Transverse colon (tissue), 4 donors: ENCODE results near the gene MYO19. TPM values are rescaled to one million over a fixed set of nuclear protein-coding genes. Genes with fewer than 3 reads are reported as not detected.
"Not testable (repeated sequence)": the region's sequence is repeated elsewhere in the genome, so short reads cannot be mapped to it uniquely, and the experiment has no call there.

Experiments
- DNase-seq: peaks from one replicate; pipeline ENCODE4 v3.0.0-alpha.2; 2019
- H3K27ac ChIP-seq, 4 donors: fragments of 200-600 bp; sonication (generic); 2 replicates each; pipeline ENCODE4 v1.5.1; 2016 to 2018; ENCODE audit warnings: inconsistent platforms in 4 of 4
- H3K27me3 ChIP-seq: fragments of 200-600 bp; sonication (generic); 2 replicates; pipeline ENCODE4 v1.5.1; 2017; ENCODE audit warnings: inconsistent platforms
- H3K36me3 ChIP-seq, 4 donors: fragments of 200-600 bp; sonication (generic); 2 replicates each; pipeline ENCODE4 v1.5.1; 2017 to 2019; ENCODE audit warnings: inconsistent platforms in 4 of 4
- H3K4me1 ChIP-seq, 4 donors: fragments of 200-600 bp; sonication (generic); 2 replicates each; pipeline ENCODE4 v1.5.1; 2017 to 2020; ENCODE audit warnings: inconsistent platforms in 4 of 4
- H3K4me3 ChIP-seq, 4 donors: fragments of 200-600 bp; sonication (generic); 1 replicate in 1 of 4; 2 replicates in 3 of 4; pipeline versions ENCODE4 v1.5.1 to v1.6.1; 2017 to 2019; ENCODE audit warnings: inconsistent platforms in 4 of 4
- H3K9me3 ChIP-seq, 2 donors: fragments of 200-600 bp; sonication (generic); 2 replicates each; pipeline ENCODE4 v1.5.1; 2017 to 2019; ENCODE audit warnings: inconsistent platforms in 2 of 2
- CTCF ChIP-seq, 5 experiments: fragments of 200-600 bp in 3 of 5; fragments of 450-650 bp in 2 of 5; sonication (generic) in 3 of 5; IDR thresholded peaks; 1 replicate in 2 of 5; 2 replicates in 3 of 5; pipeline ENCODE4 v1.5.1; 2016 to 2017; ENCODE audit warnings: antibody characterized with exemption in 5 of 5, inconsistent platforms in 3 of 5, mild to moderate bottlenecking in 2 of 5, moderate library complexity in 1 of 5
- EP300 ChIP-seq: sonication (generic); formaldehyde crosslinking; IDR thresholded peaks from one replicate; pipeline ENCODE4 v1.6.1; 2017; ENCODE audit warnings: antibody characterized with exemption, low read depth
- POLR2A ChIP-seq: fragments of 450-650 bp; IDR thresholded peaks from one replicate; pipeline ENCODE4 v1.6.1; 2016; ENCODE audit warnings: antibody characterized with exemption, mild to moderate bottlenecking, moderate library complexity
- POLR2AphosphoS5 ChIP-seq, 3 donors: sonication (generic); formaldehyde crosslinking; IDR thresholded peaks; one replicate each; pipeline ENCODE4 v1.6.1; 2016; ENCODE audit warnings: antibody characterized with exemption in 3 of 3
- WGBS, 2 donors: methylation state at CpG; one replicate each; pipeline ENCODE4 v1.1.5; 2018; ENCODE audit warnings: low coverage in 1 of 2; 5-methylcytosine and 5-hydroxymethylcytosine counted together
- in situ Hi-C, 4 donors: fragments of 200-750 bp; cut with MboI; loops; one replicate each; pipeline versions ENCODE4 v1.15.0 to v1.15.1; 2017; ENCODE audit warnings: low sequenced_read_pairs in 3 of 4, low pct_ligation_motif_present in 1 of 4, low pct_unique_long_range_greater_than_20kb in 1 of 4
- intact Hi-C: fragments of 100-400 bp; cut with DNase I; formaldehyde crosslinking; loops from one replicate; pipeline ENCODE4 v1.15.1; 2023; ENCODE audit warnings: low total_unique reads
- small RNA-seq, 4 donors: library from RNA; depleted of rRNA; stranded (forward); fragments of <200 nt; gene quantifications; one replicate each; pipeline ENCODE3, GENCODE V24; 2016
- total RNA-seq, 4 donors: library from RNA; depleted of rRNA; stranded (reverse); fragments of >200 nt; gene quantifications; one replicate each; pipeline ENCODE4 v1.1.0, GENCODE V29; 2016

The MYO19 gene
- total RNA-seq, 4 donors from 2014 or later, result 94.2 to 230 (median 159) TPM

- H3K27ac ChIP-seq, result no peak overlapping the region
- DNase-seq, result no peak
- in situ Hi-C loops, result loop anchor here in 1 of 4 donors (25.0 kb wide), 1 partner anchor 347 kb away; the partner anchor contains the start of gene CCL4
- no peaks in the 10 kb centered on the region for H3K4me1 ChIP-seq
- intact Hi-C loops, result no loop called here
- no peaks in the 10 kb centered on the region for H3K36me3 ChIP-seq
- no peak for TF ChIP-seq POLR2AphosphoS5 (IDR thresholded peaks at IDR 0.05)
- TF ChIP-seq EP300, result no peak
- TF ChIP-seq CTCF (IDR thresholded peaks at IDR 0.05), result no peak
- no peak for TF ChIP-seq POLR2A
- no peak overlapping the region for H3K4me3 ChIP-seq
- WGBS, 2 donors, result 58% methylated on average over 7 of the region's 7 CpGs; no CpG with 5 or more reads in 1 of the 2 donors
- H3K9me3 ChIP-seq, result no peaks in the 10 kb centered on the region
- H3K27me3 ChIP-seq, result peaks cover 39% of the 10 kb centered on the region
Measured at GRCh38 chr17:36459601-36460000, 75.1 kb downstream of the MYO19 start.

GRCh38 chr17:36459045-36459444, 75.6 kb downstream of the MYO19 start:
- Histone ChIP-seq H3K4me3 (no peak overlapping the region), H3K36me3 (no peaks in the 10 kb centered on the region), H3K27me3 (peaks cover 34% of the 10 kb centered on the region), H3K27ac (no peak overlapping the region), H3K4me1 (no peaks in the 10 kb centered on the region), H3K9me3 (no peaks in the 10 kb centered on the region)
- in situ Hi-C loops, result loop anchor here in 1 of 4 donors (25.0 kb wide), 1 partner anchor 347 kb away; the partner anchor contains the start of gene CCL4
- intact Hi-C loops, result no loop called here
- TF ChIP-seq POLR2AphosphoS5 (IDR thresholded peaks at IDR 0.05), result no peak
- TF ChIP-seq CTCF (IDR thresholded peaks at IDR 0.05), result no peak
- TF ChIP-seq EP300, result no peak
- no peak for TF ChIP-seq POLR2A
- WGBS, 2 donors, result 91% methylated on average over 5 of the region's 5 CpGs; no CpG with 5 or more reads in 1 of the 2 donors
- no peak for DNase-seq

- H3K36me3 ChIP-seq, H3K27ac ChIP-seq, intact Hi-C loops, DNase-seq, H3K4me1 ChIP-seq, H3K4me3 ChIP-seq, H3K9me3 ChIP-seq: not testable (repeated sequence)
- WGBS, 2 donors, result 86% methylated on average over 5 of the region's 9 CpGs; no CpG with 5 or more reads in 1 of the 2 donors
- in situ Hi-C loops, result loop anchor here in 1 of 4 donors (25.0 kb wide), 1 partner anchor 345 kb away; the partner anchor contains the start of gene CCL4
- H3K27me3 ChIP-seq, result peaks cover 21% of the 10 kb centered on the region
Measured at GRCh38 chr17:36457701-36458100, 77.0 kb downstream of the MYO19 start.

GRCh38 chr17:36452888-36453287, 81.8 kb downstream of the MYO19 start:
- H3K4me1 ChIP-seq, H3K27ac ChIP-seq, H3K27me3 ChIP-seq, H3K4me3 ChIP-seq, H3K36me3 ChIP-seq, intact Hi-C loops, H3K9me3 ChIP-seq, DNase-seq: not testable (repeated sequence)
- in situ Hi-C loops, result loop anchor here in 1 of 4 donors (25.0 kb wide), 1 partner anchor 341 kb away; the partner anchor contains the start of gene CCL4
- WGBS, 2 donors, result 47 to 70% methylated on average over 2 of the region's 9 CpGs

- WGBS, 2 donors, result 80% methylated on average over 1 of the region's 15 CpGs; no CpG with 5 or more reads in 1 of the 2 donors
- H3K27me3 ChIP-seq, intact Hi-C loops, H3K36me3 ChIP-seq, H3K9me3 ChIP-seq, DNase-seq, H3K4me1 ChIP-seq, H3K4me3 ChIP-seq, H3K27ac ChIP-seq: not testable (repeated sequence)
- in situ Hi-C loops, result loop anchor here in 1 of 4 donors (25.0 kb wide), 1 partner anchor 338 kb away; the partner anchor contains the start of gene CCL4
- peak in 1 of 5 experiments; percentile 24 for TF ChIP-seq CTCF (IDR thresholded peaks at IDR 0.05)
Measured at GRCh38 chr17:36449997-36450396, 84.7 kb downstream of the MYO19 start.

Small RNA genes lying within 50 kb of the gene (small RNA-seq; reads per million reads assigned to genes)
- gene RNA5SP439, result 0 reads per million in 4 donors

Other genes starting within 250 kb of the MYO19 start
- 1 to 10 TPM in 1 of 4 donors, not detected in 3; 5.6 TPM for gene TBC1D3G, start 211.0 kb downstream of the MYO19 start, total RNA-seq
- gene TBC1D3H, start 146.4 kb downstream of the MYO19 start, total RNA-seq, result not detected
- gene ZNHIT3, start 48.2 kb downstream of the MYO19 start, total RNA-seq, result 10 to 100 TPM in 3 of 4 donors, 1 to 10 TPM in 1; 6.7 to 38.6 (median 27.2) TPM
- gene PIGW, start 119 bp upstream of the MYO19 start, total RNA-seq, result 1 to 10 TPM in 3 of 4 donors, not detected in 1; 2.6 to 4.6 (median 4.4) TPM
- 100 to 1,000 TPM in 2 of 4 donors, 10 to 100 TPM in 2; 48.6 to 128 (median 91.6) TPM for gene GGNBP2, start 10.1 kb upstream of the MYO19 start, total RNA-seq
- gene DHRS11, start 57.0 kb upstream of the MYO19 start, total RNA-seq, result 100 to 1,000 TPM in 3 of 4 donors, 10 to 100 TPM in 1; 93.1 to 307 (median 214) TPM
- gene MRM1, start 66.7 kb upstream of the MYO19 start, total RNA-seq, result 10 to 100 TPM in 3 of 4 donors, 1 to 10 TPM in 1; 9.5 to 20.9 (median 11.5) TPM